ENCODE data around the gene OR2D3.

- TF ChIP-seq CTCF (IDR thresholded peaks at IDR 0.05 in 2 of 3, conservative IDR thresholded peaks at IDR 0.05 in 1 of 3; ENCODE audit: insufficient read depth in 2 of 3, low read depth in 1 of 3, low read length in 3 of 3) (no peak), PCBP2 (IDR thresholded peaks at IDR 0.05; ENCODE audit: low read depth, low read length, poor library complexity, severe bottlenecking) (no peak), TAF1 (IDR thresholded peaks at IDR 0.05; ENCODE audit: control insufficient read depth, extremely low read depth, insufficient read depth, low read length, severe bottlenecking) (no peak), MAX (CRISPR knock-in tag; IDR thresholded peaks at IDR 0.05) (no peak), ZNF232 (CRISPR knock-in tag; IDR thresholded peaks at IDR 0.05) (no peak), TEAD2 (tag; IDR thresholded peaks at IDR 0.05) (no peak), ZEB2 (IDR thresholded peaks at IDR 0.05) (no peak), ETV5 (CRISPR knock-in tag; IDR thresholded peaks at IDR 0.05; ENCODE audit: low read depth) (no peak), ZNF780A (CRISPR knock-in tag; IDR thresholded peaks at IDR 0.05) (no peak), SIN3A (IDR thresholded peaks at IDR 0.05; ENCODE audit: borderline replicate concordance in 2 of 2, control insufficient read depth in 1 of 2, low read depth in 2 of 2, low read length in 2 of 2) (no peak), ZNF76 (CRISPR knock-in tag; IDR thresholded peaks at IDR 0.05; ENCODE audit: borderline replicate concordance) (no peak), MTA2 (IDR thresholded peaks at IDR 0.05; ENCODE audit: low read depth) (no peak), NCOA4 (IDR thresholded peaks at IDR 0.05; ENCODE audit: partially characterized antibody) (no peak)
- TF ChIP-seq, protein P1, sequence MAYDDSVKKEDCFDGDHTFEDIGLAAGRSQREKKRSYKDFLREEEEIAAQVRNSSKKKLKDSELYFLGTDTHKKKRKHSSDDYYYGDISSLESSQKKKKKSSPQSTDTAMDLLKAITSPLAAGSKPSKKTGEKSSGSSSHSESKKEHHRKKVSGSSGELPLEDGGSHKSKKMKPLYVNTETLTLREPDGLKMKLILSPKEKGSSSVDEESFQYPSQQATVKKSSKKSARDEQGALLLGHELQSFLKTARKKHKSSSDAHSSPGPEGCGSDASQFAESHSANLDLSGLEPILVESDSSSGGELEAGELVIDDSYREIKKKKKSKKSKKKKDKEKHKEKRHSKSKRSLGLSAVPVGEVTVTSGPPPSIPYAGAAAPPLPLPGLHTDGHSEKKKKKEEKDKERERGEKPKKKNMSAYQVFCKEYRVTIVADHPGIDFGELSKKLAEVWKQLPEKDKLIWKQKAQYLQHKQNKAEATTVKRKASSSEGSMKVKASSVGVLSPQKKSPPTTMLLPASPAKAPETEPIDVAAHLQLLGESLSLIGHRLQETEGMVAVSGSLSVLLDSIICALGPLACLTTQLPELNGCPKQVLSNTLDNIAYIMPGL (CRISPR knock-in tag; IDR thresholded peaks at IDR 0.05), result no peak
These were observed 48.0 kb downstream of the OR2D3 start for GRCh38 chr11:6968816-6969215.
